DLD1 (cell line): ENCODE results near the gene CFAP299.
"Not testable (repeated sequence)": the region's sequence is repeated elsewhere in the genome, so short reads cannot be mapped to it uniquely, and the experiment has no call there.

ENCODE experiments used
- in situ Hi-C: cut with HindIII; loops from 2 replicates; pipeline ENCODE4 v1.10.0; 2017; ENCODE audit warnings: low sequenced_read_pairs

CFAP299 gene

GRCh38 chr4:80800719-80801118 lies 465.2 kb downstream of the CFAP299 start:
- in situ Hi-C loops = not testable (repeated sequence)

- in situ Hi-C loops = no loop called here
Observed at GRCh38 chr4:80803337-80803736, 467.8 kb downstream of the CFAP299 start.

GRCh38 chr4:80806472-80806871 lies 470.9 kb downstream of the CFAP299 start:
- in situ Hi-C loops = no loop called here

- in situ Hi-C loops = no loop called here
Observed at GRCh38 chr4:80809039-80809729, 473.7 kb downstream of the CFAP299 start.

GRCh38 chr4:80811406-80811805 lies 475.9 kb downstream of the CFAP299 start:
- in situ Hi-C loops = no loop called here

GRCh38 chr4:80812145-80812544 lies 476.6 kb downstream of the CFAP299 start:
- in situ Hi-C loops = no loop called here

GRCh38 chr4:80814266-80814665 lies 478.7 kb downstream of the CFAP299 start:
- in situ Hi-C loops = no loop called here

GRCh38 chr4:80831383-80832361 lies 496.1 kb downstream of the CFAP299 start:
- in situ Hi-C loops = no loop called here

- in situ Hi-C loops = no loop called here
Observed at GRCh38 chr4:80839281-80839680, 503.8 kb downstream of the CFAP299 start.

GRCh38 chr4:80839792-80840191 lies 504.3 kb downstream of the CFAP299 start:
- in situ Hi-C loops = no loop called here

GRCh38 chr4:80840396-80840795 lies 504.9 kb downstream of the CFAP299 start:
- in situ Hi-C loops = no loop called here

GRCh38 chr4:80841587-80842281 lies 506.2 kb downstream of the CFAP299 start:
- in situ Hi-C loops = no loop called here

GRCh38 chr4:80846210-80846609 lies 510.7 kb downstream of the CFAP299 start:
- in situ Hi-C loops = no loop called here

- in situ Hi-C loops = no loop called here
Observed at GRCh38 chr4:80852061-80852460, 516.5 kb downstream of the CFAP299 start.

GRCh38 chr4:80873571-80873970 lies 538.0 kb downstream of the CFAP299 start:
- in situ Hi-C loops = no loop called here

GRCh38 chr4:80874979-80875378 lies 539.4 kb downstream of the CFAP299 start:
- in situ Hi-C loops = no loop called here

GRCh38 chr4:80875642-80876041 lies 540.1 kb downstream of the CFAP299 start:
- in situ Hi-C loops = no loop called here

GRCh38 chr4:80876810-80877209 lies 541.3 kb downstream of the CFAP299 start:
- in situ Hi-C loops = no loop called here

GRCh38 chr4:80878218-80878617 lies 542.7 kb downstream of the CFAP299 start:
- in situ Hi-C loops = no loop called here

- in situ Hi-C loops = no loop called here
Observed at GRCh38 chr4:80897537-80898303, 562.2 kb downstream of the CFAP299 start.

GRCh38 chr4:80900908-80901307 lies 565.4 kb downstream of the CFAP299 start:
- in situ Hi-C loops = no loop called here
